ENCODE measurements around the gene INTS11. TPM values are rescaled to one million over a fixed set of nuclear protein-coding genes. Genes with fewer than 3 reads are reported as not detected.

INTS11 gene
- total and polyA plus RNA-seq, 2 experiments from 2014 or later = 102 to 161 TPM

GRCh38 chr1:1285102-1285571, 39.3 kb downstream of the INTS11 start:
- H4K20me1 ChIP-seq (replicated peaks; ENCODE audit: insufficient read depth) = no peaks in the 10 kb centered on the region
- ATAC-seq = peak; percentile 23
- no peaks in the 10 kb centered on the region for H3K36me3 ChIP-seq (ENCODE audit: insufficient read depth)
- no peaks in the 10 kb centered on the region for H3K27me3 ChIP-seq (ENCODE audit: insufficient read depth)
- no peak for DNase-seq (ENCODE audit: low spot score)
- H2AFZ ChIP-seq = no peak overlapping the region
- Mint-ChIP-seq H3K9me3 (peaks cover 2% of the 10 kb centered on the region; the same call in 2 of the 3 replicates), H3K27ac (no peak overlapping the region), H3K27me3 (ENCODE audit: insufficient read depth, low read depth, poor library complexity) (peaks cover 7% of the 10 kb centered on the region), H3K4me3 (no peak overlapping the region), H3K4me1 (no peaks in the 10 kb centered on the region; the same call in 2 of the 3 replicates), H3K36me3 (ENCODE audit: low read depth) (no peaks in the 10 kb centered on the region)
- no peak for TF ChIP-seq EZH2 (IDR thresholded peaks at IDR 0.05; ENCODE audit: low read depth, unreplicated experiment)
- TF ChIP-seq JUNB (IDR thresholded peaks at IDR 0.05; ENCODE audit: unreplicated experiment) = no peak
- no peak for TF ChIP-seq EZH2phosphoT487 (IDR thresholded peaks at IDR 0.05; ENCODE audit: unreplicated experiment)
- no peak for TF ChIP-seq CTCF (conservative IDR thresholded peaks at IDR 0.05; ENCODE audit: low read depth in 2 of 2)
- no peak for TF ChIP-seq ETS1 (IDR thresholded peaks at IDR 0.05)
- no peak for TF ChIP-seq ZNF462 (CRISPR knock-in tag; IDR thresholded peaks at IDR 0.05)
- TF ChIP-seq NANOG (IDR thresholded peaks at IDR 0.05; ENCODE audit: borderline replicate concordance) = no peak
- no peaks in the 10 kb centered on the region for H3F3A ChIP-seq (replicated peaks; ENCODE audit: low read depth)
- no peaks in the 10 kb centered on the region for H3K79me2 ChIP-seq (replicated peaks; ENCODE audit: insufficient read depth)
- no peaks in the 10 kb centered on the region for H3K9me2 ChIP-seq (ENCODE audit: insufficient read depth)
- H3K4me1 ChIP-seq (ENCODE audit: insufficient read depth) = no peaks in the 10 kb centered on the region
- no peak overlapping the region; the same call in 1 of the 2 replicates for H3K27ac ChIP-seq (ENCODE audit: low read depth)
- no peak overlapping the region for H3K4me2 ChIP-seq
- H3K4me3 ChIP-seq = no peak overlapping the region

Measured in GM23338 (cell line).